HS-5 (cell line): ENCODE results near the gene PLCB1.
A peak's percentile ranks its signal among the peaks of the same experiment; 100 is the strongest.
"Not testable (repeated sequence)": the region's sequence is repeated elsewhere in the genome, so short reads cannot be mapped to it uniquely, and the experiment has no call there.

Experiments
- DNase-seq: peaks from one replicate; pipeline ENCODE4 v3.0.0-alpha.2; 2012; ENCODE audit warnings: low read depth

PLCB1 gene

DNA sequence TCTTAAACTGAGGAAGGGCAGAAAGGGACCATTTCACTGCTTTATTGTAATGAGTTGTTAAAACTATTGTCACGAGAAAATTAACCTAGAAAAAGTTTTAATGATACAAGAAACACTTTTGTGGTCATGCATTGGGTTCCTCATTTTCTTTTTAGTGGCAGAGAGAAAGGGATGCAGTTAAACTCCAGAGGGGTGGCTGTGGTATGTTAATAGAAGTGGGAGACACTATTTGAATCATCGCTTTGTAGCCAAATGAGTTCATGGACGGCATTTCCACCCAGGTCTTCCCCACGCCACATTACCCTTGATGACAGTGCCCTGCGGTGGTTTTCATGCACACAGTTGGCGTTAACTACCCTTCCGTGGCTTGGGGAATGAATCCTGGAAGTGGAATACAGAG, 235.6 kb downstream of the PLCB1 start:
- no peak for DNase-seq

DNA sequence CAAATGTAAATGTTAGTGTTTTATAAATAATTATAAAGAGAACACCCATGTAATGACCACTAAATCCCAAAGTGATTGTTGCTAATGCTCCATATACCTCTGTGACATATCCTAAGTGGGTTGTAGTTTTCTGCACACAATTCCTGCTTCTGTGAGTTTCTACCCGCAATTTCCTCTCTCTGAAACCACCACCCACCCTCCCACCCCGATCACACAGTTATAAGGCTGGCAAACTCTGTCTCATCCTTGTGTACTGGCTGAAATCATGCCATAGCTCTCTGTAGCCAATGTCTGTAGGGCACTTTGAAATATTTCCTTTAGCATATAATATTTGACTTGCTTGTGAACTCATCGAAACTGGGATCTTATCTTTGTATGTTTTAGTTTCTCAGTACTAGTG, 236.6 kb downstream of the PLCB1 start:
- DNase-seq = no peak

DNA sequence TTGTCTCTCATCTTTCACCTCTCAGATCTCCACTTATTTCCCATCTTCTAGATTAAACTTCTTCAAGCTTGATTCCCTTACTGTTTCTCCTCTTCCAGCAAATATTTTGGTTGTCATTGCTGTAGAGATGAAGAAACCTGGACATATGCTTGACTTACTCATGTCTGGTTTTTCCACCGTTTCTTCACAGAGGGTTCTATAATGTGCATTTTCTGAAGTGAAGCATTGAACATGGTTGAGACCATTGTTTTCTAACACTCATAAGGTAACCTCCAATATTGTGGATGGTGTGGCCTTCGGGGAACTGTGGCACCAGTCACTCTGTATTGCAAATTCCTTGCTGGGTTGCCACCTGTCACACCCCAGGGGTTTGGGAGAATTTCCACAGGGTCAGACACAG, 237.2 kb downstream of the PLCB1 start:
- no peak for DNase-seq

DNA sequence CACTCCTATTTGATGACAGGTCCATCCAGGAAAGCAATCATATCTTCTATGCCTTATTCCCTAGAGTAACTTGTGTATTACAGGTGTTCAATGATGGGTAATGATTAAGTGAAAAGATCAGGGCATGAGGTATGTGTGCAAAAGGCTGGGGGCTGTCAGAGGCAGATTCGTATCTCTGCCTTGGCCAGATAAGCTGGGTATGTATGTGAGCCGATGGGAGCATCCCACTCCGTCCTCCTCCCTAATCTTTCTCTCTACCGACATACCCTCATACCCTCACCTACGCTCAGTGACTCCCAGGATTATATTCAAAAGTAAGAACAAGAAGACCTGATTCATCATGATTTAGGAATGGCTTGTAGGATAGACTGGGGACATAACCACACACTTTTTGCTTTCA, 238.7 kb downstream of the PLCB1 start:
- no peak for DNase-seq

DNA sequence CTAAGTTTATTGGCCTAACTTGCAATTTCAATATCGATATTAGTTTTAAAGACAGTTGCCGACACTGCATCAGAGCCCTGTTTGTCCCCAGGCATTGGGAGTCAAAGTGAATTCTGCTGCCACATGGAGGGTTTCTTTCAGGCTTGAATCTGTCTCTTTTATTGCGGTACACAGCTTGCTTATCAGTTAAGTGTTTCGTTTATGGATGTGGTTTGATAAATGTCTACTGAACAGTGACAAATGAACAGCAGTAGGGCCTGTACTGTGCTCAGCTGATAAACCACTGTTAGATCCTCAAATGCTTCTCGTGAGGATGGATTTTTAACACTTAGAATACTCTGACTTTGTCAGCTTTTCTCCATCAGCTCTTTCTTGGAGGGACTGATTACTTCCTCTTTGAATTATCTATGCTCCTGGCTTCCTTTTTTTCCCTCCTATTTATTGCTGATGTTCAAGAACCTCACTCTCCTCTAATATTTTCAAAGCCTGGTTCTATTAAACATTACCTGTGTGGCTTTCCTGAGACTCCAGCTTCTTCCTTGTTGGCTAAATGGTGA, 240.8 kb downstream of the PLCB1 start:
- no peak for DNase-seq

DNA sequence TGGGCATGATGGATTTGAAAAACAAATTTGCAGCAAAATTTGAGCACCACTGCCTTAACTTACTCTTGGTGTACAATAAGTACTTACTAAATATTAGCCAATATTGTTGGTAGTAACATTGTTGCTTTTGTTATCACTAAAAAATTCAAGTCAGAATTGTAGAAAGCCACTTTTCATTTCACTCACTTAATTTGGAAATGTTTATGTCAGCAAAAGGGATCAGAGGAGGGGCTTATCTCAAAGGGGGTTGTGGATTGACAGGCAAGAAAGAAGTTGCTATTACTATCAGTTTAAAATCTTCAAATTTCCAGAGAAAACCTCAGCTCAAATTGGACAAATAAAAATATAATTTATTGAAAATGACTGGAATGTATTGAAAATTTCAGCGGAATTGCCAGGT, 241.5 kb downstream of the PLCB1 start:
- no peak for DNase-seq

DNA sequence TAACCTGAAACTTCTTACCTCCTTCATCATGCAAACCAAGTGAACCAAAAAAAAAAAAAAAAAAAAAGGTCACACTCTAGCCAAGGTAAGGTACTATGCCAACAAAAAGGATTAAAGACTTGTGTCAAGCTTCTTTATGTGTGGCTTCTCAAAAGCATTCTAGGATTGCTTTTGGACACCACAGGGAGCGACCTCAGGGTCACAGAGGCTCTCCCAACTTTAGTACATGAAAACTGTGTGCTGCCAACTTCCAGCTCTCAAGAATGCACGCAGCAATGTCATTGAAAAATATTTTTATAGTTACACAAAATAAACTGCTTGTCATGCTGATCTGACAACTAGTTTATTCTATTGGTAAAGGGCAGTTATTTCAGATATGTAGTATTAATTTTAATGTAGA, 243.8 kb downstream of the PLCB1 start:
- DNase-seq = no peak

DNA sequence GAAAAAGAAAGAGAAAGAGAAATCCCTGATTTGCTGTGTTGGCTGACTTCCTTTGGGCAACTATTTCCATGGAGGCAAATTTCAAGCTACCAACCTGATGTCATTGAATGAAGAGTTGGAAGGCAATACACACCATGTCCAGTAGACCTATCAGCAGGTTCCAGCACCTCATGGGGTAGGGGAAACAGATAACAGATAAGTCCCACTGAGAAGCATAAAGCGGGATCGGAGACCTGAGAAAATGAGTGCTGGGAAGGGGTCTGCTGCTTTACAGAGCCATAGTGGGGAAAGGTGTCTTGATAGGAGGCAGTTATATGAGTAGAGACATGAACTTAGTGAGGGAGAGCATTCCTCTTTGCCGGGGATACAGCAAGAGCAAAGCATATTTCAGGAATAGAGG, 244.9 kb downstream of the PLCB1 start:
- no peak for DNase-seq

DNA sequence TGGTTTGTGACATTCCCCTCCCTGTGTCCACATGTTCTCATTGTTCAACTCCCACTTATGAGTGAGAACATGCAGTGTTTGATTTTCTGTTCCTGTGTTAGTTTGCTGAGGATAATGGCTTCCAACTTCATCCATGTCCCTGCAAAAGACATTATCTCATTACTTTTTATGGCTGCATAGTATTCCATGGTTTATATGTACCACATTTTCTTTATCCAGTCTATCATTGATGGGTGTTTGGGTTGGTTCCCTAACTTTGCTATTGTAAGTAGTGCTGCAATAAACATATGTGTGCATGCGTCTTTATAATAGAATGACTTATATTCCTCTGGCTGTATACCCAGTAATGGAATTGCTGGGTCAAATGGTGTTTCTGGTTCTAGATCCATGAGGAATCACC, 247.1 kb downstream of the PLCB1 start:
- DNase-seq = not testable (repeated sequence)

DNA sequence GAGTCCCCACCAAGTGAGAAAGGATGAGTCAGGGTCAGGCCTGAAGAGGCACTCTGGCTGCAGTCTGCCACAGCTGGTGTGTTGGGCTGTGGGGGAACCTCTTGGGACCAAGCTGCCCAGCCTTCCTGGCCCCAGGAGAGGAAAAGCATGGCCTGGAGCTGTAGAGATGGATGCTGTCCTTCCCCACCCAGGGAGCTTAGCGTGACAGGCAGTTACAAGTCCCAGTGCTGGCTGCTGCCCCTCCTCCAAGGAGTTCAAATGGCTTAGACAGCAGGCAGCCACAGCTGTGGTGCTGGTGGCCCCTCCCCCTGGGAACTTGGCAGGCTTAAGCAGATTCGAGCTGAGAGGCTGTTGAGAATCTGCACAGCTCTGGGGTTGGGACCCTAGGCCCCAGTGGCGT, 253.2 kb downstream of the PLCB1 start:
- DNase-seq = no peak

DNA sequence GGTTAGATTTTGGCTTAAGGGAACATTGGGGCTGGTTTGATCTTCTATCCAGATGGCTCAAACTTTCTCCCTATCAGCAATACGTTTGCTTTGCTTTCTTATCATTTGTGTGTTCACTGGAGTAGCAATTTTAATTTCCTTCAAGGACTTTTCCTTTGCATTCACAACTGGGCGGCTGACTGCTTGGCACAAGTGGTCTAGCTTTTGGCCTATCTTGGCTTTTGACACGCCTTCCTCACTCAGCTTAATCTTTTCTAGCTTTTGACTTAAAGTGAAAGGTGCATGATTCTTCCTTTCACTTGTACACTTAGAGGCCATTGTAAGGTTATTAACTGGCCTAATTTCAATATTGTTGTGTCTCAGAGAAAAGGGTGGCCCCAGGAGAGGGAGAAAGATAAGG, 254.9 kb downstream of the PLCB1 start:
- DNase-seq = no peak

DNA sequence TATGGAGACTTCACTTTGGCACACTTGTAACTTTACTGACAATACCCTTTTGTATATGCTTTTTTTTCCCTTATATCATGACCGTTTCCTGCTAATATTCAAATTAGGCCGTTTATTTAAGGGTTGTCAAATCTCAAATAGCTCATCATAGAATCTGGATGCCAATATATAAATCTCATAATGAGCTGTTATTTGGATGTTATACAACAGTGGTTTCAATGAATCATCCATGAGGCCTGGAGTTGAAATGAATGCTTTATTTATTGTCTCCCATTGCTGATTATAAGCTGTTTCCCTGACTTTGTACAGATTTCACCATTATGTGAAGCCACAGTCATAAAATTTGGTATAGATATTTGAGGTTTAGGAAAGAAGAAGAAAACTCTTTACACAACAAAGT, 256.1 kb downstream of the PLCB1 start:
- DNase-seq = peak; percentile 58

DNA sequence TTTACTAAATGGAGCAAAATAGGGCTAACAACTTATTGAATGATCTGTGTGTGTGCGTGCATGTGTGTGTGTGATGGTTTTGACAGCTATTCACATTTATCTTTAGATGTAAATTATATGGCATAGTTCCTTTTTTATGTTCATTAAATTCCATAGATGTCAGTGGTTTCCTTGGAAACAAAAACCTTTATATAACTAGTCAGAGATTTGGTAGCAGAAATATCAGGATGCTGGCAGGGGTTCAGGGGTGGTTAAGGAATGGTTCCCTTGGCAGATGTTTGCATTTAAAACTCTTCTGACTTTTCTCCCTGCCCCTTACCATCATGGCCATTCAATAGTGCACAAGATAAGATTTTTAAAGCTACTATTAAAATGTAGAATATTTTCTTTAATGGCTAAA, 256.6 kb downstream of the PLCB1 start:
- no peak for DNase-seq

DNA sequence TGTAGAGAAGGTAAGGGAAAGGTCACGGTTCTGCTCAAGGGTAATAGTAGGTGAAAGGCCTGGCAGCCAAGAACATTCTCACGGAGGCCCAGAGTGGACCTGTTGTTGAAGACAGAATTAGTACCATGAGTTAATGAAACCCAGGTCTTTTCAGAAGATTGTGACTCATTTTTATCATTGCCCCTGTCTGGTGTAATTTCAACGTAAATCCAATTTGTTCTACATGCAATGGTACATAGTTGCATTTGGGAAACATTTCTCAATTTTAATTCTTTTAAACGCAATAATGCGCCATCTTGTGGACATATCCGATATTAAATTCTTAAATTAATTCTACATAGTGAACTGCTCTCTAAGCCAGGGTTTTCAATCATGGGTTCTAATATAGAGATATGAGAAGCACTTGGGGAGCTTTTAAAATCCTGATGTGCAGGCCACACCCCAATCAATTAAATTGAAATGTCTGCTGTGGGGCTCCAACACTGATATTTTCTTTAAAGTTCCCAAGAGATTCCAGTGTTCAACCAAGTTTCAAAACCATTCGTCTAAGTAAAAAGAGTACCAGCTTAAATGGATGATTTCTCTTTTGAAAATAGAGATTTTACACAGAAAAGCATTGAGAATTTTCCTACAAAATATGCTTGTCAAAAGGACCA, 257.4 kb downstream of the PLCB1 start:
- no peak for DNase-seq

DNA sequence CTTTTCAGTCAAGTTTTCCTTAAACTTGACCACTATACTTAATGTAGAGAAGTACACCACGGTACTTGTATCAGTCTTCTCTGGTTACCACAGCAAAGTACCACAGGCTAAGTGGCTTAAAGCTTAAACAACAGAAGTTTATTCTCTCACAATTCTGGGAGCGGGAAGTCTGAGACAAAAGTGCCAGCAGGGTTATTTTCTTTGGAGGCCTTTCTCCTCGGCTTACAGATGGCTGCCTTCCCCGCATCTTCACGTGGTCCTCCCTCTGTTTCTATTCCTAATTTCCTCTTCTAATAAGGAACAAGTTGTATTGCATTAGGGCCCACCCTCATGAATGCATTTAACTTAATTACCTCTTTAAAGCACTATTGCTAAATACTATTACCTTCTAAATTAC, 258.0 kb downstream of the PLCB1 start:
- DNase-seq = no peak

DNA sequence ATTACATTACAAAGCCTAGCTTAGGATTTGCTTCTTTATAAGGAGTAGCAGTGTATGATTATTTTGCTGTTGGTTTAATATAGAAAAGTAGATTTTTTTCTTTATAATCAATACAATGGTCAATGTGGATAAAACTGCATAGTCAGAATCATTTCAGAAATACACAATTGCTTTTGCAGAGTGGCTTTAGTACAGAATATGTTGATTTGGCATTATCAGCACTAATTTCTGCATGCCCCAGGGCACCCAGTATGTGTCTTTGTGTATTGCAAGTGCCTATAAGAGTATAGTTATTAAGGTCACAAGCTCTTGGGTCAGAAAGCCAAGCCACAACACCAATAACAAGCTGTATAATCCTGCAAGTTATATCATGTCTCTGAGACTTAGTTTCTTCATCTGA, 258.4 kb downstream of the PLCB1 start:
- DNase-seq = no peak

DNA sequence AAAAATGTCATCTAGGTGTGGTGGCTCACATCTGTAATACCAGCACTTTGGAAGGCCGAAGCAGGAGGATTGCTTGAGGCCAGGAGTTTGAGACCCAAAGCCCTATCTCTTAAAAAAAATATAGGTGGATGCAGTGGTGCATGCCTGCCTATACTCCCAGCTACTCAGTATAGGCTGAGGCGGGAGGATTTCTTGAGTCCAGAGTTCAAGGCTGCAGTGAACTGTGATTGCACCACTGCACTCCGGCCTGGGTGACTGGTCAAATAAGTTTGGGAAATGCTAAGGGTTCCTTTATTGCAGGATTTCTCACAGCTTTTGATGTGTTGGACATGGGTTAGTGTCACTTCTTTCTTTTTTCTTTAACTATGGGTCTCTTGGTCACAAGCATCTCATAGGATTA, 261.3 kb downstream of the PLCB1 start:
- DNase-seq = no peak

DNA sequence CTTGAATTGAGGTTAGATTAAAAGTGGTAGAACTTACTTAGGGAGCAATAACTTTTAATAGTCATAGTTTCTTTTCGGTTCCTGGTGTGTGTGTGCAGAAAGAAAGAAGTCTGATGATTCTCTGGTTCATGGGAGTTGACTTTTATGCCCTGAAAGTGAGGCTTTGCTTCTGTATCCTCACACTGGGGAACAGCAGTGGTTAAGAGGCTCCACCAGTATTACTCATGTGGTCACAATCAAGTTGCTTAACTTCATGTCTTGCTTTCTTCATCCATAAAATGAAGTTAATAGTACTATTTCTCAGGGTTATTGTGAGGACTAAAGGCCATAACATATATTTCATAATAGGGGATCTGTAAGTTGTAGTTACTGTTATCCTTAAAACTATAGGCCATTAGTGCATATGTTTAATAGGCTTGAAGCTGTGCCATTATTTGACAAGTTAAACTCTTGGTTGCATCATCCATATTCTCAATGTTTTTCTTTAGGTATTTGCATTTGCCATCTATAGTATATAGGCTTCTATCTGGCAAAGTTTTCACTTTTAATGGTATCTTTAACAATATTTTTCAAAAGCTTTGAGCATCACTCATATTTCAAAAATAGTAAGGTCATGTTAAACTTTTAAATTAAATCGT, 262.4 kb downstream of the PLCB1 start:
- DNase-seq = no peak

DNA sequence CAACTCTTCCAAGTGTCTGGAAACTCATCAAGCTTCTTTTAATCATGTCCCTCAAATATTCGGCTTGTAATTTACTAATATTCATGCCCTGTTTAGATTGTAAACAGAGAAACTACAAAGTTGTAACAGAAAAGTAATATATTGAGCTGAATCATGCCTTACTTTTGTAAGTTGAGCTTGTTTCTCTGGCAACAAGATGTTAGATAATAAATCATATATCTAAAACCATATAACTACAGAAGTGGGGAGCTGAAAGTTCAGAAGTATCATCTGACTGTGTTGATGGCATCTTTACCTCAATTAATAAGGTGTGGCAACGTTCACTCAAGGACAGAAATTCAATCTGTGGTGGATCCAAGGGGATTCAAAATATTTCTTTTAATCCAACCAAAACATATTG, 263.9 kb downstream of the PLCB1 start:
- no peak for DNase-seq

DNA sequence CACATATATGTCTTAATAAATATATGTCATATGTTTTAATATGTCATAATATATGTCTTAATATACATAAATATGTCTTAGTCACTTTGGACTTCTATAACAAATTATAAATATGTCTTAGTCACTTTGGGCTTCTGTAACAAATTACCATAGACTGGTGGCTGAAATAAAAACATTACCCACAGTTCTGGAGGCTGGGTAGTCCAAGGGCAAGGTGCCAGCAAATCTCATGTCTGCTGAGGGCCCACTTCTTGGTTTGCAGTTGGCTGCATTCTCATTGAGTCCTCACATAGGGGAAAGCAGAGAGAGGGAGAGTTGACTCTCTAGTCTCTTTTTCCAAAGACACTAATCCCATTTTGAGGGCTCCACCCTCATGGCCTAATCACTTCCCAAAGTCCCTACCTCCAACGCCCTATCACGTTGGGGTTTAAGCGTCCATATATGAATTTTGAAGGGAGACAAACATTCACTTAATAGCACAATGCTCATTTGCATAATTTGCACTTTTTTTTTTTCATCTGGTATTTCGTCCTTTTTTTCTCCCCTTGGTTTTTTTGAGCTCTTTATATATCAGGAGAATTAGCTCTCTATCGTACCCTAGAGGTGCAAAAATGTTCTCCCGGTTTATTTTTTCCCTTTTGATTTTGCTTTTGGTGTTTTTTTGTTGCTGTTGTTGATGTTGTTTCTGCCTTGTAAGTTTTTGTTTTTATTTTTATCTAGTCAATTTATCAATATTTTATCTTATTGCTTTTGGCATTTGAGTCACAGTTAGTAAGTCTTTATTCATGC, 266.4 kb downstream of the PLCB1 start:
- DNase-seq = no peak

DNA sequence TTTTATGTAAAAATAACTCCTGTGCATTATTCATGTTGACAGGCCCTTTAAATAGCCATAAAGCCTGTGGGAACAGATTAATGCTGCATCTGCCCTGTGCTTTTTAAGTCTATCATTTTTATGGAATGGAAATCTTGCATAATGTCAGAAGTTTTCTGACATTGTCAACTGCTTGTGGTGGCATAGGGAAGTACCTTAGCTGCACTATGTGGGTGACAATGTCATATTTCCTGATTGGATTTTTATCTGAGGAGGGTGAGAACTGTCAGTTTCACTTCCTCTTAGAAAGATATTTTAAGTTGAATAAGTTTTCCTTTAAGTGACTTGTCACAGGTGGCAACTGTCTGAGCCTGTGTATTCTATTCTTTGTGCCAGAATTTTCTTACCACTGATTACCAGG, 267.9 kb downstream of the PLCB1 start:
- no peak for DNase-seq

DNA sequence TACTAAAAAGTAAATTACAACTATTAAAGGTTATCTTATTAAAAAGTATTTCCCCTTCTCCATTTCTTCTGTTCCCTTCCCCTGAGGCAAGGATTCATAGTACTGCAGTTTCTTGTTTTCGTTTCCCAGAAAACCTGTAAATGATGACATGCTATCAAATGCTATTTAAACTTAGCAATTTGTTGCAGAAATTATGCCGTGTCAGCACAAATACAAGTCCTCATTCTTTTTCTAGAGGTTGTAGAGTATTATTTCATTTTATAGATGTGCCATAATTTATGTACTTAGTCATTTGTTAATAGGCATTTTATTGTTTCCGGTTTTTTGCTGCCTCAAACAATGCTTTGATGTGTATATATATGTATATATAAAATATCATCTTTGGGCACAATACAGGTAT, 268.4 kb downstream of the PLCB1 start:
- DNase-seq = no peak

DNA sequence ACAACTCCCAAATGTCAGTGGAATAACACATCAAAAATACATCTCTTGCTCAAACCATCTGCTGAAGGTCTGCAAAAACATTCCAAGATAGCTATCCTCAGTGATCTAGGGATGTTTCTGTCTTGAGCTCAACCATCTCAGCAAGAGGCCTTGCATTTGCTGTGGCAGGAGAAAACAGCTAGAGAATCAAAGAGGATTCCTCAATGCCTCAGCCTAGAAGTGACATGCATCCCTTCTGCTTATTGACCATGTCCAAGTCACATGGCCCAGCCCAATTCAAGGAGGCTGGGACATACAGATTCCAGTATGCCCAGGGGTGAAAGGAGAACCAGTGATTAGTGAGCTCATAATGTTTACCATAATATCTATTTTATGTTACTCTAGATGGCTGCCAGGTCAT, 269.5 kb downstream of the PLCB1 start:
- DNase-seq = no peak
